PFSK-1 (cell line): ENCODE measurements around the gene MAOA.

Source experiments
- POLR2AphosphoS5 ChIP-seq: IDR thresholded peaks from 2 replicates; pipeline ENCODE4 v1.6.1; 2012; ENCODE audit warnings: low read depth, mild to moderate bottlenecking, control low read depth, low read length, moderate library complexity
- SIN3A ChIP-seq: IDR thresholded peaks from 2 replicates; pipeline ENCODE4 v1.6.1; 2012; ENCODE audit warnings: mild to moderate bottlenecking, low read length, moderate library complexity, borderline replicate concordance; ENCODE audit not compliant: insufficient read depth
- TAF1 ChIP-seq: IDR thresholded peaks from 2 replicates; pipeline ENCODE4 v1.6.1; 2012; ENCODE audit warnings: low read length, control low read depth, borderline replicate concordance; ENCODE audit not compliant: insufficient read depth
- TF ChIP-seq, protein P1 (sequence below), 2 experiments: IDR thresholded peaks; 2 replicates each; pipeline versions ENCODE4 v1.6.1 to v1.8.0; 2011 to 2012; ENCODE audit warnings: low read depth in 2 of 2, low read length in 2 of 2, control low read depth in 1 of 2, inconsistent platforms in 1 of 2, mild to moderate bottlenecking in 1 of 2, moderate library complexity in 1 of 2; ENCODE audit not compliant: insufficient read depth in 1 of 2

DNA sequence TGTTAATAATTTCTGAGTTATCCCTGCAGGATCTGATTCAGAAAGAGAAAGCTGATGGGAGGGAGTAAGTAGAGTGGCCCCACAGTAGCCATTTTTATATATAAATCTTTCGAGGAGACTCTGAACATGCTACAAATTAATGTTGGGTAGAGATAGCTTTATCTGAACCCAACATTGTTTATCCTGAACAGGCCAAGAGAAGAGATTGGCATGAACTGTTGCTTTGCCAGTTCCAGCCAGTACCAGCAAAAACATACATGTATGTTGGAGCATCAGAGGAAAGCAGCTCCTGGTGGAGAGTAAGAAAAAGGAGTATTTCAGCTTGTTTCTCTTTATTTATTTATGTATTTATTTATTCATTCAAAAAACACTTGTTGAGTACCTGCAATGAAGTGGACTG lies 1.6 kb downstream of the MAOA start:
- TF ChIP-seq, protein P1, sequence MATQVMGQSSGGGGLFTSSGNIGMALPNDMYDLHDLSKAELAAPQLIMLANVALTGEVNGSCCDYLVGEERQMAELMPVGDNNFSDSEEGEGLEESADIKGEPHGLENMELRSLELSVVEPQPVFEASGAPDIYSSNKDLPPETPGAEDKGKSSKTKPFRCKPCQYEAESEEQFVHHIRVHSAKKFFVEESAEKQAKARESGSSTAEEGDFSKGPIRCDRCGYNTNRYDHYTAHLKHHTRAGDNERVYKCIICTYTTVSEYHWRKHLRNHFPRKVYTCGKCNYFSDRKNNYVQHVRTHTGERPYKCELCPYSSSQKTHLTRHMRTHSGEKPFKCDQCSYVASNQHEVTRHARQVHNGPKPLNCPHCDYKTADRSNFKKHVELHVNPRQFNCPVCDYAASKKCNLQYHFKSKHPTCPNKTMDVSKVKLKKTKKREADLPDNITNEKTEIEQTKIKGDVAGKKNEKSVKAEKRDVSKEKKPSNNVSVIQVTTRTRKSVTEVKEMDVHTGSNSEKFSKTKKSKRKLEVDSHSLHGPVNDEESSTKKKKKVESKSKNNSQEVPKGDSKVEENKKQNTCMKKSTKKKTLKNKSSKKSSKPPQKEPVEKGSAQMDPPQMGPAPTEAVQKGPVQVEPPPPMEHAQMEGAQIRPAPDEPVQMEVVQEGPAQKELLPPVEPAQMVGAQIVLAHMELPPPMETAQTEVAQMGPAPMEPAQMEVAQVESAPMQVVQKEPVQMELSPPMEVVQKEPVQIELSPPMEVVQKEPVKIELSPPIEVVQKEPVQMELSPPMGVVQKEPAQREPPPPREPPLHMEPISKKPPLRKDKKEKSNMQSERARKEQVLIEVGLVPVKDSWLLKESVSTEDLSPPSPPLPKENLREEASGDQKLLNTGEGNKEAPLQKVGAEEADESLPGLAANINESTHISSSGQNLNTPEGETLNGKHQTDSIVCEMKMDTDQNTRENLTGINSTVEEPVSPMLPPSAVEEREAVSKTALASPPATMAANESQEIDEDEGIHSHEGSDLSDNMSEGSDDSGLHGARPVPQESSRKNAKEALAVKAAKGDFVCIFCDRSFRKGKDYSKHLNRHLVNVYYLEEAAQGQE (IDR thresholded peaks at IDR 0.05; ENCODE audit: insufficient read depth in 1 of 2, low read depth in 2 of 2, low read length in 2 of 2): no peak
- TF ChIP-seq SIN3A: no peak
- TF ChIP-seq TAF1: no peak
- no peak for TF ChIP-seq POLR2AphosphoS5
